GM19372 (cell line): ENCODE results near the gene FES.
"Not testable (repeated sequence)": the region's sequence is repeated elsewhere in the genome, so short reads cannot be mapped to it uniquely, and the experiment has no call there.

Source experiments
- ATAC-seq: cut with Tn5 transposase; IDR thresholded peaks from one replicate; pipeline ENCODE4 v1.9.1; 2021; ENCODE audit warnings: mild to moderate bottlenecking, low read depth, moderate library complexity; ENCODE audit not compliant: unreplicated experiment

The FES gene

GRCh38 chr15:90860942-90861675 is 23.2 kb upstream of the FES start:
- ATAC-seq = no peak

- no peak for ATAC-seq
Measured at GRCh38 chr15:90862487-90862886, 21.8 kb upstream of the FES start.

- no peak for ATAC-seq
Measured at GRCh38 chr15:90862964-90863778, 21.1 kb upstream of the FES start.

GRCh38 chr15:90863987-90864386 is 20.3 kb upstream of the FES start:
- ATAC-seq = no peak

GRCh38 chr15:90864507-90864906 is 19.8 kb upstream of the FES start:
- no peak for ATAC-seq

- ATAC-seq = no peak
Measured at GRCh38 chr15:90865702-90866101, 18.6 kb upstream of the FES start.

GRCh38 chr15:90866161-90866715 is 18.1 kb upstream of the FES start:
- ATAC-seq = no peak

GRCh38 chr15:90866800-90867199 is 17.5 kb upstream of the FES start:
- no peak for ATAC-seq

- no peak for ATAC-seq
Measured at GRCh38 chr15:90868261-90868689, 16.0 kb upstream of the FES start, which contains the start of gene FURIN. TSS of gene FURIN (plus strand) at chr15:90868588. CDS start at chr15:90875741, 7,153 bp downstream.

GRCh38 chr15:90869140-90869541 is 15.2 kb upstream of the FES start:
- no peak for ATAC-seq

- ATAC-seq = no peak
Measured at GRCh38 chr15:90869601-90870353, 14.5 kb upstream of the FES start.

- ATAC-seq = no peak
Measured at GRCh38 chr15:90870354-90871138, 13.8 kb upstream of the FES start.

- no peak for ATAC-seq
Measured at GRCh38 chr15:90871139-90871715, 13.1 kb upstream of the FES start.

GRCh38 chr15:90871716-90872485 is 12.4 kb upstream of the FES start:
- ATAC-seq = no peak

- no peak for ATAC-seq
Measured at GRCh38 chr15:90872486-90873184, 11.7 kb upstream of the FES start.

GRCh38 chr15:90873488-90873997 is 10.8 kb upstream of the FES start:
- no peak for ATAC-seq

- ATAC-seq = no peak
Measured at GRCh38 chr15:90873998-90874605, 10.2 kb upstream of the FES start.

GRCh38 chr15:90874986-90875385 is 9.3 kb upstream of the FES start:
- not testable (repeated sequence) for ATAC-seq
